Fibroblast of skin of abdomen (primary cell): ENCODE data around the gene RAB7B.

Source experiments
- DNase-seq: peaks from one replicate; pipeline ENCODE4 v3.0.0-alpha.2; 2013

Gene RAB7B

GRCh38 chr1:205948886-205949285 is 54.3 kb downstream of the RAB7B start:
- no peak for DNase-seq

- no peak for DNase-seq
Measured at GRCh38 chr1:205948039-205948438, 55.2 kb downstream of the RAB7B start.

- DNase-seq: no peak
Measured at GRCh38 chr1:205947024-205947423, 56.2 kb downstream of the RAB7B start.

- DNase-seq: no peak
Measured at GRCh38 chr1:205945069-205945468, 58.1 kb downstream of the RAB7B start.

GRCh38 chr1:205944525-205944924 is 58.7 kb downstream of the RAB7B start:
- DNase-seq: no peak

- DNase-seq: no peak
Measured at GRCh38 chr1:205943245-205943644, 60.0 kb downstream of the RAB7B start, which contains the start of gene SLC26A9. SLC26A9 (minus strand) TSS chr1:205943456; CDS start chr1:205935820, 7,636 bp downstream.

GRCh38 chr1:205942631-205943159 is 60.5 kb downstream of the RAB7B start:
- no peak for DNase-seq

- DNase-seq: no peak
Measured at GRCh38 chr1:205940710-205941109, 62.5 kb downstream of the RAB7B start.

- no peak for DNase-seq
Measured at GRCh38 chr1:205939690-205940330, 63.4 kb downstream of the RAB7B start.

GRCh38 chr1:205938682-205939081 is 64.5 kb downstream of the RAB7B start:
- no peak for DNase-seq

- peak; percentile 83 for DNase-seq
Measured at GRCh38 chr1:205936846-205937586, 66.2 kb downstream of the RAB7B start.

GRCh38 chr1:205936311-205936710 is 66.9 kb downstream of the RAB7B start:
- no peak for DNase-seq

- DNase-seq: no peak
Measured at GRCh38 chr1:205935869-205936268, 67.3 kb downstream of the RAB7B start.

- no peak for DNase-seq
Measured at GRCh38 chr1:205934788-205935187, 68.4 kb downstream of the RAB7B start.

- DNase-seq: peak; percentile 74
Measured at GRCh38 chr1:205933671-205934618, 69.2 kb downstream of the RAB7B start.

- no peak for DNase-seq
Measured at GRCh38 chr1:205932776-205933175, 70.4 kb downstream of the RAB7B start.

GRCh38 chr1:205930799-205931281 is 72.4 kb downstream of the RAB7B start:
- DNase-seq: no peak

- DNase-seq: no peak
Measured at GRCh38 chr1:205930195-205930577, 73.0 kb downstream of the RAB7B start.

- DNase-seq: no peak
Measured at GRCh38 chr1:205929496-205930194, 73.5 kb downstream of the RAB7B start.

GRCh38 chr1:205928317-205928716 is 74.9 kb downstream of the RAB7B start:
- no peak for DNase-seq

GRCh38 chr1:205927676-205928075 is 75.5 kb downstream of the RAB7B start:
- no peak for DNase-seq

- no peak for DNase-seq
Measured at GRCh38 chr1:205927247-205927646, 75.9 kb downstream of the RAB7B start.
